Inflammatory macrophage treated with lipopolysaccharide for 4 hours (primary cell): ENCODE results near the gene GSTA3.
"Not testable (repeated sequence)": the region's sequence is repeated elsewhere in the genome, so short reads cannot be mapped to it uniquely, and the experiment has no call there.

ENCODE experiments used
- DNase-seq: peaks from one replicate; pipeline ENCODE4 v3.0.0-alpha.2; 2020

GSTA3 gene

GRCh38 chr6:52909131-52909530 lies 367 bp downstream of the GSTA3 start:
- no peak for DNase-seq

- DNase-seq = no peak
Observed at GRCh38 chr6:52908526-52908925, 972 bp downstream of the GSTA3 start.

- peak; percentile 3 for DNase-seq
Observed at GRCh38 chr6:52904562-52905279, 4.8 kb downstream of the GSTA3 start.

- no peak for DNase-seq
Observed at GRCh38 chr6:52900536-52900935, 9.0 kb downstream of the GSTA3 start.

- not testable (repeated sequence) for DNase-seq
Observed at GRCh38 chr6:52895790-52896189, 13.7 kb downstream of the GSTA3 start.

- DNase-seq = no peak
Observed at GRCh38 chr6:52894285-52894684, 15.2 kb downstream of the GSTA3 start.

- no peak for DNase-seq
Observed at GRCh38 chr6:52893803-52894202, 15.7 kb downstream of the GSTA3 start.

GRCh38 chr6:52893221-52893620 lies 16.3 kb downstream of the GSTA3 start:
- no peak for DNase-seq

GRCh38 chr6:52890018-52890417 lies 19.5 kb downstream of the GSTA3 start:
- no peak for DNase-seq

GRCh38 chr6:52887910-52888524 lies 21.5 kb downstream of the GSTA3 start:
- no peak for DNase-seq

- peak; percentile 69 for DNase-seq
Observed at GRCh38 chr6:52881996-52882841, 27.3 kb downstream of the GSTA3 start.

GRCh38 chr6:52881662-52881995 lies 27.9 kb downstream of the GSTA3 start:
- no peak for DNase-seq

GRCh38 chr6:52877786-52878185 lies 31.7 kb downstream of the GSTA3 start:
- no peak for DNase-seq

GRCh38 chr6:52877168-52877567 lies 32.3 kb downstream of the GSTA3 start:
- no peak for DNase-seq

GRCh38 chr6:52876056-52876787 lies 33.3 kb downstream of the GSTA3 start:
- DNase-seq = no peak

GRCh38 chr6:52872031-52872430 lies 37.5 kb downstream of the GSTA3 start:
- DNase-seq = no peak

GRCh38 chr6:52871621-52872020 lies 37.9 kb downstream of the GSTA3 start:
- DNase-seq = no peak

- not testable (repeated sequence) for DNase-seq
Observed at GRCh38 chr6:52870335-52871091, 39.0 kb downstream of the GSTA3 start.

GRCh38 chr6:52868899-52869298 lies 40.6 kb downstream of the GSTA3 start:
- not testable (repeated sequence) for DNase-seq

GRCh38 chr6:52868240-52868639 lies 41.3 kb downstream of the GSTA3 start:
- no peak for DNase-seq

- not testable (repeated sequence) for DNase-seq
Observed at GRCh38 chr6:52861151-52861550, 48.3 kb downstream of the GSTA3 start.

GRCh38 chr6:52858416-52858815 lies 51.1 kb downstream of the GSTA3 start:
- no peak for DNase-seq
